ENCODE measurements around the gene HCRTR1.

The HCRTR1 gene

DNA sequence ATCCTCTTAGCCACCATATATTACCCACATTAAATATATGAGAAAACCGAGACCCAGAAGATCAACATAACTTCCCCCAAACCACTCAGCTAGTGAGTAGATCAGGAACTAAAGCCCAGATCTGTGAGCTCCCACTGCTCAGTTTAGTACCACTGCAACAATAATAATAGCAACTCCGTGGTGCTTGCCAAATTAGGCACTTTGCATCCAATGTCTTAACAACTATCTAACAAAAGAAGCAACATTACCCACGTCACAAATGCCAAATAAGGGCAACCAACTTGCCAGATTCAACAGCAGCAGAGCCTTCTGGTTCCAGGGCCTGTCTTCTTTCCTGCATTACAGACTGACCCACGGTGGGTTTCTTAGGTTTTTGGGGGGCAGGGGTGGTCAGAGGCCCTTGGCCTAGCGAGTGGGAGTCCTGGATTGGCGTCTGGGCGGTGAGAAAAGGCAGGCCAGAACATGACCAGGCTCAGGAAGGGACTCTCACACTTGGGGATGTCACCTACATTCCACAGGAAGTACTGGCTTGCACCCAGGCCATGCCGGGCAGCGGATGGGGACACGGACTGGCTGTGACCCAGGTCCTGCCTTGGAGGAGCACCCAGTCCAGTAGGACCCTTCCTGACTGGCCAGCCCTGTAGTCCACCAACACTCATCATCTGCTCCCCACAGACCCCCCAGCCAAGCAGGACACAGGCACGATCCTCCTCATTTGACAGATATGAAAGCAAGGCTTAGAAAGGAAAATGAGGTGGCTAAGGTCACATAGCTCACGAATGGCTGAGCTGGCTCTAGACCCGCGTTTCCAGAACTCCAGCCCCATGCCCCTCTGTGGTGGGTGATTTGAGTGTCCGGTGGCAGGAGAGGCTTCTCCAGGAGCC, 4.6 kb downstream of the HCRTR1 start:
- Histone ChIP-seq H3K27ac (ENCODE audit: low read length) (no peak overlapping the region), H3K9me3 (ENCODE audit: control insufficient read depth, insufficient read depth, low read length) (no peaks in the 10 kb centered on the region), H3K4me1 (ENCODE audit: control insufficient read depth, insufficient read depth, low read length) (peaks cover 6% of the 10 kb centered on the region; the same call in 1 of the 2 replicates), H3K36me3 (ENCODE audit: control insufficient read depth, insufficient read depth, low read length) (no peaks in the 10 kb centered on the region), H3K4me3 (ENCODE audit: low read length) (no peak overlapping the region), H3K27me3 (ENCODE audit: control insufficient read depth, insufficient read depth, low read length) (peaks cover 3% of the 10 kb centered on the region; the same call in 1 of the 2 replicates)
- DNase-seq (ENCODE audit: low read depth, low spot score), result no peak
- no CpG with 5 or more reads among the region's 15 CpGs for WGBS (ENCODE audit: insufficient coverage, insufficient read length)

- Histone ChIP-seq H3K36me3 (ENCODE audit: control insufficient read depth, insufficient read depth, low read length) (peaks cover 4% of the 10 kb centered on the region; the same call in 1 of the 2 replicates), H3K27me3 (ENCODE audit: control insufficient read depth, insufficient read depth, low read length) (no peaks in the 10 kb centered on the region), H3K27ac (ENCODE audit: low read length) (no peak overlapping the region), H3K4me1 (ENCODE audit: control insufficient read depth, insufficient read depth, low read length) (0 out of 2 replicates have a peak, but pooled peaks cover 2% of the 10 kb centered on the region), H3K4me3 (ENCODE audit: low read length) (no peak overlapping the region), H3K9me3 (ENCODE audit: control insufficient read depth, insufficient read depth, low read length) (no peaks in the 10 kb centered on the region)
- WGBS (ENCODE audit: insufficient coverage, insufficient read length), result no CpG with 5 or more reads among the region's 12 CpGs
- DNase-seq (ENCODE audit: low read depth, low spot score), result no peak
Measured at GRCh38 chr1:31623365-31623764, 5.9 kb downstream of the HCRTR1 start.

DNA sequence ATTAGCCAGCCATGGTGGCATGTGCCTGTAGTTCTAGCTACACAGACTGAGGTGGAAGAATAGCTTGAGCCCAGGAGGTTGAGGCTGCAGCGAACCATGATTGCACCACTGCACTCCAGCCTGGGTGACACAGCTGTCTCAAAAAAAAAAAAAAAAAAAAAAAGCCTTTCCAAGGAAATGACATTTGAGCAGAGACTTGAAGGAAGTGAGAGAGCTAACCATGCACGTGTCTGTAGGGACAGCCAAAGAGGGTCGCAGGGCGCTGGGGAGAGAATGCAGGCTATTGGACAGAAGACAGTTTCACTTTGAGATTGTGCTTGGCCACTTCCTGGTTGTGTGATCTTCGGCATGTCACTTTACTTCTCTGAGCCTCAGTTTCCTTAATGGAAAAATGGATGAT, 6.8 kb downstream of the HCRTR1 start:
- DNase-seq (ENCODE audit: low read depth, low spot score), result no peak
- H3K27me3 ChIP-seq (ENCODE audit: control insufficient read depth, insufficient read depth, low read length), result no peaks in the 10 kb centered on the region
- no peak overlapping the region for H3K27ac ChIP-seq (ENCODE audit: low read length)
- H3K4me1 ChIP-seq (ENCODE audit: control insufficient read depth, insufficient read depth, low read length), result 0 out of 2 replicates have a peak, but pooled peaks cover 2% of the 10 kb centered on the region
- no peaks in the 10 kb centered on the region for H3K9me3 ChIP-seq (ENCODE audit: control insufficient read depth, insufficient read depth, low read length)
- H3K36me3 ChIP-seq (ENCODE audit: control insufficient read depth, insufficient read depth, low read length), result peaks cover 5% of the 10 kb centered on the region; the same call in 1 of the 2 replicates
- WGBS (ENCODE audit: insufficient coverage, insufficient read length), result no CpG with 5 or more reads among the region's 5 CpGs
- H3K4me3 ChIP-seq (ENCODE audit: low read length), result no peak overlapping the region

DNA sequence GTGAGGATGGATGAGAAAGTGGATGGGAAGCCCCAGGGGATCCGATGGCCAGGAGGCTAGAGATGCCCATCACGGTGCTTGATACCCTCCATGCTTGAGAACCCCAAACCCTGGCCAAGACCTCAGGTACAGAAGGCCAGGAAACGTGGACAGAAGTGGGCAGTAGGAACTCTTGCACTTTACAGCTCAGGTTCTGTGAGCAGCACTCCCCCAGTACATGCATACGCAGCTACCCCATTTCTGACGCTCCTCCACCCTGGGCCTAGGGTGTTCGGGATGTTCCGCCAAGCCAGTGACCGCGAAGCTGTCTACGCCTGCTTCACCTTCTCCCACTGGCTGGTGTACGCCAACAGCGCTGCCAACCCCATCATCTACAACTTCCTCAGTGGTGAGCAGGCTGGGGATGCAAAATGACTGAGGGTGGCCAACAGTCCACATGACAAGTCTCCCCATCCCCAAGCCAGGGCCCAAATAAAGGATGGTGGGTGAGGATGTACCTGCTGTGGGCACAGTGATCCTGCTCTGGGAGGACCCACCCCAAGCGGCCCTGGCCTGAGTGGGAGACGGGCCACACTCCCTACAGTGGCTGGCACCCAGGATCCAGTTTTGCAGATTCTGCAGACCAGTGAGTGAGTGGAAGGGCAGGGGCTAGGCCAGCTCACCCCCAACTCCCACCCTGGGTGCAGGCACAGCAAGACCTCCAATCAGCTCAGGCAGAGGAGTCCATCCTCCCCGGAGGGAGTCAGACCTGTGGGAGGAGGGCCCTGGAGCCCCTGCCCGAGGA, 7.4 kb downstream of the HCRTR1 start:
- Histone ChIP-seq H3K4me3 (ENCODE audit: low read length) (no peak overlapping the region), H3K27ac (ENCODE audit: low read length) (no peak overlapping the region), H3K27me3 (ENCODE audit: control insufficient read depth, insufficient read depth, low read length) (no peaks in the 10 kb centered on the region), H3K9me3 (ENCODE audit: control insufficient read depth, insufficient read depth, low read length) (no peaks in the 10 kb centered on the region), H3K4me1 (ENCODE audit: control insufficient read depth, insufficient read depth, low read length) (0 out of 2 replicates have a peak, but pooled peaks cover 2% of the 10 kb centered on the region), H3K36me3 (ENCODE audit: control insufficient read depth, insufficient read depth, low read length) (peaks cover 6% of the 10 kb centered on the region; the same call in 1 of the 2 replicates)
- no CpG with 5 or more reads among the region's 16 CpGs for WGBS (ENCODE audit: insufficient coverage, insufficient read length)
- DNase-seq (ENCODE audit: low read depth, low spot score), result no peak

DNA sequence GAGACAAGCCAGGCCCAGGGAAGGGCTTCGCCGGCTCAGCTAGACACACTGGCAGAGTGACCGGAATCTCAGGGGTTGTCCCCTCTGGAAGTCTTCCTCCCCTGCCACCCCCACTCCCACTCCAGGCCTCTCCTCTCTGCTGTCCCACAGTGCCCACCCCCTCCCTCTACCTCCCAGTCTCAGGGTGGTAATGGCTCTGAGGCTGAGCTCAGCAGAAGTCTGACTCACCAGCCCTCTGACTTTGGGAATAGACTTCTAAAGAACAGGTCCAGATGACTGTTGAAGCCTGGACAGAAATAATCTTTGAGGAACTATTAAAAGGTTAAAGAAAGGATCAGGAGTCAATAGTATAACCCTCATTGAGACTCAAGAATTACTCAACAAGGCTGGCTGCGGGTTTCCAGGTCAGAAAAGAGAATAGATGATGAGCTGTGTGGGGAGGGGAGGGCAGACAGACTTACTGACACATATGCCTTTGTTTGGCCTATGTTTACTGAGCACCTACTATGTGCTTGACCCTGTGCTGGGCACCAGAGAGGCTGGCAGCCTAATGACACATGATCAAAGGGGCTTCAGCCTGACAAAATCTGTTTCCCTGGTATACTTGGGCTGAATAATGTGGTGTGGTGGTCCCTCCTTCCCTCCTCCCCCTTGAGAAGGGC, 8.2 kb downstream of the HCRTR1 start:
- H3K9me3 ChIP-seq (ENCODE audit: control insufficient read depth, insufficient read depth, low read length), result no peaks in the 10 kb centered on the region
- H3K4me1 ChIP-seq (ENCODE audit: control insufficient read depth, insufficient read depth, low read length), result 0 out of 2 replicates have a peak, but pooled peaks cover 2% of the 10 kb centered on the region
- H3K36me3 ChIP-seq (ENCODE audit: control insufficient read depth, insufficient read depth, low read length), result peaks cover 12% of the 10 kb centered on the region; the same call in 1 of the 2 replicates
- no peak overlapping the region for H3K27ac ChIP-seq (ENCODE audit: low read length)
- no peaks in the 10 kb centered on the region for H3K27me3 ChIP-seq (ENCODE audit: control insufficient read depth, insufficient read depth, low read length)
- no peak for DNase-seq (ENCODE audit: low read depth, low spot score)
- no peak overlapping the region for H3K4me3 ChIP-seq (ENCODE audit: low read length)
- WGBS (ENCODE audit: insufficient coverage, insufficient read length), result no CpG with 5 or more reads among the region's 4 CpGs

DNA sequence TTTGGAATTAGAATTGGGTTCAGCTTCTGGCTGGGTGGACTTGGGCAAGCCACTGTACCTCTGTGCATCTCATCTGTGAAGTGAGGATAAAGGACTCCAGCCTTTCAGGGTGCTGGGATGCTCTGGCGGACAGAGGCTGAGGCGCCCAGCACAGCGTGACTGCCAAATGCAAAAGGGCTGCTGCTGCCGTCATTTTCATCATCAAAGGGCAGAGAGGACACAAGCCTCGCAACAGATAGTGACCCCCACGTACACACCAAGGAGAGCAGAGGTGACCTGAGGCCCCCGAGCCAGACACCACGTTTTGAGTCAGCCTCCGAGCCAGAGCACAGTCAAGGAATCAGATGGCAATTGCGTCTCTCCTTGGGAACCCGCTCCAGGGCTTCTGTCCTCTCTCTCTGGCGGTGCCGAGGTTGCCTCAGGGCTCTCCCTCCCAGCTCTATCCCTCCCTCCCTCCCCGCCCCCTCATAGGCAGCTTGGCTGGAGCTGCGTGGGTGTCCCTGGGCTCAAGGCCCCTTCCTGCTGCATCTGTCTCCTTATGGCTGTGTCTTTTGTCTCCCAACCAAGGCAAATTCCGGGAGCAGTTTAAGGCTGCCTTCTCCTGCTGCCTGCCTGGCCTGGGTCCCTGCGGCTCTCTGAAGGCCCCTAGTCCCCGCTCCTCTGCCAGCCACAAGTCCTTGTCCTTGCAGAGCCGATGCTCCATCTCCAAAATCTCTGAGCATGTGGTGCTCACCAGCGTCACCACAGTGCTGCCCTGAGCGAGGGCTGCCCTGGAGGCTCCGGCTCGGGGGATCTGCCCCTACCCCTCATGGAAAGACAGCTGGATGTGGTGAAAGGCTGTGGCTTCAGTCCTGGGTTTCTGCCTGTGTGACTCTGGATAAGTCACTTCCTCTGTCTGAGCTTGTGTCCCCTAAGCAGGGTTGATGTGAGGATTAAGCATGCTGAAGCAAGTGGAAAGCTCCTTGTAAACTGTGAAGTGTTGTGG, 9.0 kb downstream of the HCRTR1 start:
- WGBS (ENCODE audit: insufficient coverage, insufficient read length), result no CpG with 5 or more reads among the region's 23 CpGs
- no peak overlapping the region for H3K4me3 ChIP-seq (ENCODE audit: low read length)
- H3K9me3 ChIP-seq (ENCODE audit: control insufficient read depth, insufficient read depth, low read length), result no peaks in the 10 kb centered on the region
- H3K27ac ChIP-seq (ENCODE audit: low read length), result no peak overlapping the region
- H3K27me3 ChIP-seq (ENCODE audit: control insufficient read depth, insufficient read depth, low read length), result no peaks in the 10 kb centered on the region
- peaks cover 12% of the 10 kb centered on the region; the same call in 1 of the 2 replicates for H3K36me3 ChIP-seq (ENCODE audit: control insufficient read depth, insufficient read depth, low read length)
- H3K4me1 ChIP-seq (ENCODE audit: control insufficient read depth, insufficient read depth, low read length), result 0 out of 2 replicates have a peak, but pooled peaks cover 2% of the 10 kb centered on the region
- DNase-seq (ENCODE audit: low read depth, low spot score), result no peak

DNA sequence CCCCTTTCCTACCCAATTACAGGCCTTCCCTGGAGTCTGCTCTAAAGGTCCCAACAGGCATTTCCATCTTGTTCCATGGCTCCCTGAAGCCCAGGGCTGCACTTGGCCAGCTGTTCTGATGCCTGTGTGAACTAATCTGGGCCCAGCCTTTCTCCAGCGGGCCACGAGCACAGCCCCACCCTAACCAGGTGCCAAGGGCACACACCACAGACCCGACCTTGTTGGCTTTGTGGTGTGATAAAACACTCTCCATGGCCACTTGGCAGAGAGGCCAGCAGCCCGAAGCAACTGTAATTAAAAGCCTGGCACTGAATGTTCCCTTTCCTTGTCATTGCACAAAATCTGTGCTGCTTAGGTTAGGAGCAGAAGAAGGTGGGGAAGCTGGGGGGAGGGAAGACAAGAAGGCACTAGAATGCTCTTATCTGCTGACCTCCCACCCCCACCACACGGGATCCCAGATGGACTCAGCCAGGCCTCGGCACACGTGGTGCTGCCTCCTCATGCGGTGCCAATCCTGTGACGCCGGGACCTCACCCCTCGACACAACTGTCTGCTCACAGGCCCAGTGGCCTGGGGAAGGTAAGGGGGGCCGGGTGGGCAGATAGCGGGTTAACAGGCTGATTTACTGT, 9.9 kb downstream of the HCRTR1 start:
- Histone ChIP-seq H3K27ac (ENCODE audit: low read length) (no peak overlapping the region), H3K36me3 (ENCODE audit: control insufficient read depth, insufficient read depth, low read length) (peaks cover 16% of the 10 kb centered on the region; the same call in 1 of the 2 replicates)

DNA sequence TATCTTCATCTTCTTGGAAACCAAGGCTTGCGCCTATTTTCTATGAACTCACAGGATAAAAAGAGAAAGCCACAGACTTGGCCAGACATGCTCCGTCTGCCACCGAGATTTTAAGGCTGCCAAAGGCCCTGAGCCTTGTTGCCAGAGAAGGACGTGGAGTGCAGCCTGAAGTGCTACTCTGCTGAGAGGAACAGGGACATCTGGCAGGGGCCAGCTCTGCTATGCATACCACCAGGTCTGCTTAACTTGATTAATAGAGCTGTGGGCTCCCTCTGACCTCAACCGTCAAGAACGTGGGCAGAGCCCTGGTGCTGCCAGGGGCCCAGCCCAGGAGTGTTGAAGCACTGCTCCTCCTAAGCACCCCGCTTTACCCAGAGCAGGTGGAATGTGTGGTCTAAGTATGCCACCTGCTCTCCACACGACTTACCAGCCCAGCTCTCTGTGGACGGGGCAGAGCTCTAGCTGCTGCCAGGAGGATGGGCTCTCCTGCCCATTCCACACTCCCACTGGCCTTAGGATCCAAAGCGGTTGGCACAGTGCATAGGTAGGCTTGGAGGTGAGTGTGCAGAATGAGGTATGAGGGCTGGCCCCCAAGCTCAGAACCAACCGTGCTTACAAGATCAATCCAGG, 10.6 kb downstream of the HCRTR1 start:
- Histone ChIP-seq H3K27ac (ENCODE audit: low read length) (no peak overlapping the region), H3K9me3 (ENCODE audit: control insufficient read depth, insufficient read depth, low read length) (no peaks in the 10 kb centered on the region), H3K4me3 (ENCODE audit: low read length) (no peak overlapping the region), H3K27me3 (ENCODE audit: control insufficient read depth, insufficient read depth, low read length) (no peaks in the 10 kb centered on the region), H3K36me3 (ENCODE audit: control insufficient read depth, insufficient read depth, low read length) (peaks cover 19% of the 10 kb centered on the region; the same call in 1 of the 2 replicates), H3K4me1 (ENCODE audit: control insufficient read depth, insufficient read depth, low read length) (0 out of 2 replicates have a peak, but pooled peaks cover 2% of the 10 kb centered on the region)
- no CpG with 5 or more reads among the region's 11 CpGs for WGBS (ENCODE audit: insufficient coverage, insufficient read length)
- no peak for DNase-seq (ENCODE audit: low read depth, low spot score)

More for the DNA sequence above, 9.9 kb downstream of the HCRTR1 start:
- Histone ChIP-seq H3K27me3 (ENCODE audit: control insufficient read depth, insufficient read depth, low read length) (no peaks in the 10 kb centered on the region), H3K4me3 (ENCODE audit: low read length) (no peak overlapping the region), H3K9me3 (ENCODE audit: control insufficient read depth, insufficient read depth, low read length) (no peaks in the 10 kb centered on the region), H3K4me1 (ENCODE audit: control insufficient read depth, insufficient read depth, low read length) (0 out of 2 replicates have a peak, but pooled peaks cover 2% of the 10 kb centered on the region)
- WGBS (ENCODE audit: insufficient coverage, insufficient read length), result no CpG with 5 or more reads among the region's 13 CpGs
- DNase-seq (ENCODE audit: low read depth, low spot score), result no peak

Data from iPS DF 6.9 (cell line).